BLaER1 (cell line): Measurements from ENCODE around the gene DBN1.
A peak's percentile ranks its signal among the peaks of the same experiment; 100 is the strongest.

Experiments
- H3K27ac ChIP-seq: shearing (Covaris generic); formaldehyde crosslinking; 2 replicates; pipeline ENCODE4 v1.8.1; 2022
- H3K27me3 ChIP-seq: shearing (Covaris generic); formaldehyde crosslinking; 2 replicates; pipeline ENCODE4 v1.8.1; 2022
- H3K36me3 ChIP-seq: shearing (Covaris generic); formaldehyde crosslinking; 2 replicates; pipeline ENCODE4 v1.8.1; 2022
- H3K4me1 ChIP-seq: shearing (Covaris generic); formaldehyde crosslinking; 2 replicates; pipeline ENCODE4 v1.8.1; 2022
- H3K4me2 ChIP-seq: shearing (Covaris generic); formaldehyde crosslinking; 2 replicates; pipeline ENCODE4 v1.8.1; 2022
- H3K4me3 ChIP-seq: shearing (Covaris generic); formaldehyde crosslinking; 2 replicates; pipeline ENCODE4 v1.8.1; 2022
- H3K9ac ChIP-seq: shearing (Covaris generic); formaldehyde crosslinking; 2 replicates; pipeline ENCODE4 v1.8.1; 2022
- H3K9me3 ChIP-seq: shearing (Covaris generic); formaldehyde crosslinking; 2 replicates; pipeline ENCODE4 v1.8.1; 2022
- H4K20me1 ChIP-seq: shearing (Covaris generic); formaldehyde crosslinking; 2 replicates; pipeline ENCODE4 v1.8.1; 2022
- Cebpa-rat ChIP-seq: shearing (Covaris generic); IDR thresholded peaks from 2 replicates; pipeline ENCODE4 v1.8.1; 2022

DBN1 gene

DNA sequence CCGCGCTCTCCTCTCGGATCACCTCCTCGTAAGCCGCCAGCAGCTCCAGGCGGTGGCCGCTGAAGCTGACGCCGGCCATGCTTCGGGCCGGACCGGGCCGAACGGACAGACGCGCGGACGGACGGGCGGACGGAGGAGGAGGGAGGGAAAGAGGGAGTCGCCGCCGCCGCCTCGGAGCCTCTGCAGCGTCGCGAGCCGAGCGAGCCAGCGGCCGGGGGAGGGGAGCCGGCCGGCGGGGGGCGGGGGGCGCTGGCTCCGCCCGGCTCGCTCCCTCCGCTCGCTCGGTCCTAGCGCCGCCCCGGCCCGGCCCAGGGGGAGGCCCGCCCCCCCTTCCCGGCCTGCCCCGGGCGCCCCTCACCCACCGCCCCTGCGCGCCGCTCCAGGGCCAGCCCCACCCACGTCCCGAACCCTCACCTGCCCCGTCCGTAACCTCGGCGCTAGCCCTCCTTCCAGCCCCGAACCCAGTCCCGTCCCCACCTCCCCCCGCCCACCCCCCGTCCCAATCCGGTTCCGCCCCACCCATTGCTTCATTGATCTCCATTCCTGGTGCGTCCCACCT lies at the start of gene DBN1:
DBN1 (minus strand) TSS at position 192 of the 559 bp plus-strand sequence; CDS start at position 79, 113 bp downstream.
- no peaks in the 10 kb centered on the region for H3K9me3 ChIP-seq
- peak within 1 kb of the TSS; percentile 95 for H3K4me3 ChIP-seq
- TF ChIP-seq Cebpa-rat = no peak
- H3K36me3 ChIP-seq = peaks cover 39% of the 10 kb centered on the region
- H3K4me2 ChIP-seq = peak within 1 kb of the TSS; percentile 99
- peak within 1 kb of the TSS; percentile 99 for H3K27ac ChIP-seq
- H3K4me1 ChIP-seq = peaks cover 77% of the 10 kb centered on the region
- peak within 1 kb of the TSS; percentile 99 for H3K9ac ChIP-seq
- H3K27me3 ChIP-seq = no peaks in the 10 kb centered on the region
- peaks cover 42% of the 10 kb centered on the region for H4K20me1 ChIP-seq

DNA sequence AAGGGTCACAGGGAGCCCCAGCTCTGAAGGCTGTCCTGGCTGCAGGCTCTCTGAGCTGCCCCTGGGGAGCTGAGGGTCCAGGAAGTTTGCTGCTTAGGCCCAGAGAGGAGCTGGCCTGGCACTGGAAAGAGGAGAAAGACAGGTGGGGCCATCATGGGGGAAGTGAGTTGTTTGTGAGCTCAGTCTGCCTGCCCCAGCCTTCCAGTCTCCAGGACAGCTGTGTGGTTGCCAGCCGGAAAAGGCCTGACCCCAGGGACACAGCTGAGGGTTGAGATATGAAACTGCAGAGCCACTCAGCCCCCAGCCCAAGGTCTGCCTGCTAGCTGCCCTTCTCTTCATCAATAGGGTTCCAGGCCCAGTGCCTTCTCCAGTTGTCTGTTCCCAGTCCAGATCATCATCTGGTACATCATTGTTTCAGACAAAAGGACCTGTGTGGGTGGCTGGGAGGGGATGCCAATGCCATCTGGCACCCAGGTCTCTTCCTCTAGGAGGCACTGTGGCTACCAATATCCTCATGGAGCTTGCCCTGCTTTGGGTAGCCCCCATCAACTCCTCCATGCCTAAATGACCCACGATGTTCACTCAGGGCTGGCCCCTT lies 47.6 kb upstream of the DBN1 start:
- Histone ChIP-seq H3K4me1 (peaks cover 41% of the 10 kb centered on the region), H4K20me1 (peaks cover 47% of the 10 kb centered on the region; the same call in 1 of the 2 replicates), H3K36me3 (peaks cover 71% of the 10 kb centered on the region), H3K4me2 (peak overlapping the region; percentile 92), H3K4me3 (peak overlapping the region; percentile 41), H3K9ac (peak overlapping the region; percentile 75), H3K27ac (peak overlapping the region; percentile 93), H3K9me3 (no peaks in the 10 kb centered on the region), H3K27me3 (no peaks in the 10 kb centered on the region)
- no peak for TF ChIP-seq Cebpa-rat

DNA sequence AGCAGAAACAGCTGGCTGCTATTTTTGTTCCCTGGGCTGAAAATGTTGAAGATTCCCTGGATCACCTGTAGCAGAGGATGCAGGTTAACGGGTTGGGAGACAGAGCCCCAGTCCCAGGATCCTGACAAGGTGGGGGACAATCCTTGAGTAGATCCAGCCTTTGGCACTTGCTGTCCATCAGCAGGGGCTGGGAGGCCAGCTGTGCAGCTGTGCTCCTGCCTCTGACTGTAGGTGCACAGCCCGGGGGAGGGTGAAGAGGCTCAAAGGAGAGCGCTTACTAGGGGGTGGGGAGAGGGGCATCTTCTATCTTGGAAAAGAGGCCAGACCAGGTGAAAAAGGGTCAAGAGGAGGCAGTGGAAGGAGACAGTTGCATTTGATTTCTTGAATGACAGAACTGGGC lies 46.8 kb upstream of the DBN1 start:
- Histone ChIP-seq H3K4me2 (peak overlapping the region; percentile 92), H3K9ac (peak overlapping the region; percentile 75), H3K4me1 (peaks cover 49% of the 10 kb centered on the region), H3K36me3 (peaks cover 71% of the 10 kb centered on the region), H4K20me1 (peaks cover 46% of the 10 kb centered on the region; the same call in 1 of the 2 replicates), H3K27ac (peak overlapping the region; percentile 93), H3K9me3 (no peaks in the 10 kb centered on the region), H3K27me3 (no peaks in the 10 kb centered on the region), H3K4me3 (peak overlapping the region; percentile 41)
- TF ChIP-seq Cebpa-rat = no peak

DNA sequence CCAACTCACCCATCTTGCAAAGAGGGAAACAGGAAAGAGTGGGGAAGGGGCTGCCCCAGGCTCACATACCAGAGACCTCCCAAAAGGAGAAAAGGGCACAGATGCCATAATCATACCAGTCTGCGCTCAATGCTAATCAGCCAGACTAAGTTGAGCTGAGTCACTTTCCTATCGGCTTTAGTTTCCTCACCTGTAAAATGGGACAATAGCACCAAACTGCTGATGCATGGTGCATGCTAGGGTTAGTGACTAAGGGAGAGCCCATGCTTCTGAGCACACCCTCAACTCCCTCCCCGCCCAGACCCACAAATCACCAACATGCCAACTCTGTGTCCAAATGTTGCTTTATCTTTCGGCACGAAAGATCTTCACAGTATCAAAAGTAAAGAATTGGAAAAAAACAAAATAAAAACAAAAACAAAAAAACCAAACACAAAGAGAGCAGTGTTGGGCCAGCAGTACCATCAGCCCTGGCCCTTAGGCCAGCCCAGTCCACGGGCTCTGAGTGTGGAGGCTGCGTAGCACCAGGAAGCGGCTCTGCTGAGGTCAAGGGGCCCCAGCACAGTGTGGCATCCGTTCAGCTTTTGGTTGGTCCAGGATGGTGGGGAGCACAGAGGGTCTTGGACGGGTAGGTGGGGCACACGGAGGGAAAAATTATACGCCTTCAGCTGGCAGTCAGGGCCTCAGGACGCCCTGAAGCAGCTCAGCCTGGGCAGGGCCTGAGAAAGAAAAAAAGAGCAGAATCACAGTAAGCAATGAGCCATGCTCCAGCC lies 46.2 kb upstream of the DBN1 start:
- Histone ChIP-seq H3K4me1 (peaks cover 55% of the 10 kb centered on the region), H3K27me3 (no peaks in the 10 kb centered on the region), H3K4me3 (no peak overlapping the region), H3K9ac (peak overlapping the region; percentile 75), H4K20me1 (peaks cover 40% of the 10 kb centered on the region; the same call in 1 of the 2 replicates), H3K36me3 (peaks cover 71% of the 10 kb centered on the region), H3K27ac (peak overlapping the region; percentile 93), H3K9me3 (no peaks in the 10 kb centered on the region), H3K4me2 (peak overlapping the region; percentile 92)
- no peak for TF ChIP-seq Cebpa-rat

DNA sequence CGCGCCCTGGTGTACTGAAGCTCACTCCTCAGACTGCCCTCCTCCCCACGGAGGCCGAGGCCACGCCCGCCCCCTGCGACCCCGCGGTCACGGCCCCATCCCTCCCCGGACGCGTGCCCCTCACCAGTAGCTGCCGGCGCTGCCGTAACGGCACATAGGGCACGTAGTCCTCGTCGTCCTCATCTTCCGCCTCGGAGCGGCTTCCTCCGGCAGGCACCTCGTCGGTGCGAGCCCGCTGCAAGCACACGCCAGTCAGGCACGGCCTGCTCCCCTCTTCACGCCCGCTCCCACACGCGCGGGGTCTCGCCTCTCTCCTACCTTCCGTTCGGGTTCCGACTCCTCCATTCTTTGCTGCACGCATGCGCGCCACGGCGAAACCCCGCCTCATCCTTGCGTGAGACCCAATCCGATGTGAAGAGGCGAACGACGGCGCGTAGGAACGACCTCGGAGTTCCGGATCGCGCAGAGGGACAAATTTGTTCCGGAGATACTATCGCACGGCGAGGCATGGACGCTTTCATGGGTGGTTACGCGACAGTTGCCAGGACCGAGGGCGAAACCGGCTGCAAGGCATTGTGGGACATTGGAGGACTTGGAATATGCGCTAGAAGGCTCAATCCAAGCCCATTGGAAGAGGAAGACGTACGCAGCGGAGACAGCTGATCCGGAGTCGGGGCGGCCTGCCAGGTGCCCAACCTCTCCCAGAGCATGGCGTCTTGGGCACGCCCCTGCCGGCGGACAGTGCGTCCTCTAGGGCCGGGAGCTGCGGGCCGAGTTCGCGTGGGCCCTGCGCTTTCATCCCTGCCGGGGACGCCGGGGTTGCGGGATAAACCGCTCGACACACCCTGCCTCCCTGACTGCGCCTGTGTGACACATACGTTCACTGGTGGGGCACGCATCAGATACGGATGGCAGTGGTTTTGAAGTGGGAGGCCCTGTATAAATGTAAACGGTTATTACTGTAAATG lies 43.5 kb upstream of the DBN1 start, which contains the start of gene DDX41:
DDX41 (minus strand) TSS at position 361 of the 968 bp plus-strand sequence; CDS start at position 345, 16 bp downstream.
- peak within 1 kb of the TSS; percentile 92 for H3K27ac ChIP-seq
- H3K4me2 ChIP-seq = peak within 1 kb of the TSS; percentile 100
- TF ChIP-seq Cebpa-rat = no peak
- H3K4me1 ChIP-seq = peaks cover 76% of the 10 kb centered on the region
- no peaks in the 10 kb centered on the region for H3K9me3 ChIP-seq
- H3K4me3 ChIP-seq = peak within 1 kb of the TSS; percentile 98
- peak within 1 kb of the TSS; percentile 97 for H3K9ac ChIP-seq
- peaks cover 29% of the 10 kb centered on the region; the same call in 1 of the 2 replicates for H4K20me1 ChIP-seq
- peaks cover 72% of the 10 kb centered on the region for H3K36me3 ChIP-seq
- no peaks in the 10 kb centered on the region for H3K27me3 ChIP-seq

DNA sequence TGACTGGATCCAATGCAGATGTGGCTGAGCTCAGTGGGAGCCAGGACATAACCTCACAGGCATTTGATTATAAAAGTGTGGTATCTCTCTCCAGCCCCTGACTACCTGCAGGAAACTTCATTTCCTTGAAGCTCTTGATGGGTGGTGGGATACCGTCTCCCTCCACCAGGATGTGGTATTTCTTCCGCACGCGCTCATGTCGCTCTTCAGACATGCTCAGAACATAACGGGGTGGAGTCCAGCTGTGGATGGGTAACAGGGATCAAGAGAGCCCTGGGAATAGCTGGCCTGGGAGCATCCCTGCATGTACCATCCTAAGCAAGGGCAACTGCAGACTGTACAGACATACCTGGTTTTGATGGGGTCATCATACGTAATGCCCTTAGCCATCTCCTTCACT lies 42.1 kb upstream of the DBN1 start:
- Histone ChIP-seq H4K20me1 (peaks cover 22% of the 10 kb centered on the region; the same call in 1 of the 2 replicates), H3K4me2 (peak overlapping the region; percentile 100), H3K9ac (peak overlapping the region; percentile 97), H3K4me3 (peak overlapping the region; percentile 98), H3K27ac (peak overlapping the region; percentile 92; the same call in 1 of the 2 replicates), H3K9me3 (no peaks in the 10 kb centered on the region), H3K4me1 (peaks cover 76% of the 10 kb centered on the region), H3K27me3 (no peaks in the 10 kb centered on the region), H3K36me3 (peaks cover 70% of the 10 kb centered on the region)
- TF ChIP-seq Cebpa-rat = no peak

DNA sequence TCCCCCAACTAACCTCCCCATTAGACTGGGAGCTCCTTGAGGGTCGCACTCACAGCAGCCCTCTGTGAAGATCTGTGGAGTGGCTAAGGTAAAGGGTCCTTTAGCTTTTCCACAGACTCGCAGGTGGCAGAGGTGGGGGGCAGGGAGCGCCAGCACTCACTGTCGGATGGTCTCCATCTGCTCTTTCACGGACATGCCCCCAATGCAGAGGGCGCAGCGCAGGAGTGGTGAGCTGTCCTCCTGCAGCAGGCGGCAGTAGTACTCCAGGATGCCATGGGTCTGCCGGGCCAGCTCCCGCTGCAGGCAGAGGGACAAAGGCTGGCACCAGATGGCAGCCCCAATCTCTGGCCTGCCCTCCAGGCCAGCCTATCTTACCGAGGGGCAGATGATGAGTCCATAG lies 41.1 kb upstream of the DBN1 start:
- Histone ChIP-seq H3K4me2 (peak overlapping the region; percentile 100), H3K9me3 (no peaks in the 10 kb centered on the region), H3K4me3 (peak overlapping the region; percentile 98; the same call in 1 of the 2 replicates), H4K20me1 (peaks cover 16% of the 10 kb centered on the region; the same call in 1 of the 2 replicates), H3K9ac (peak overlapping the region; percentile 97; the same call in 1 of the 2 replicates), H3K4me1 (peaks cover 73% of the 10 kb centered on the region), H3K36me3 (peaks cover 60% of the 10 kb centered on the region), H3K27me3 (no peaks in the 10 kb centered on the region), H3K27ac (peak overlapping the region; percentile 11; the same call in 1 of the 2 replicates)
- TF ChIP-seq Cebpa-rat = no peak

DNA sequence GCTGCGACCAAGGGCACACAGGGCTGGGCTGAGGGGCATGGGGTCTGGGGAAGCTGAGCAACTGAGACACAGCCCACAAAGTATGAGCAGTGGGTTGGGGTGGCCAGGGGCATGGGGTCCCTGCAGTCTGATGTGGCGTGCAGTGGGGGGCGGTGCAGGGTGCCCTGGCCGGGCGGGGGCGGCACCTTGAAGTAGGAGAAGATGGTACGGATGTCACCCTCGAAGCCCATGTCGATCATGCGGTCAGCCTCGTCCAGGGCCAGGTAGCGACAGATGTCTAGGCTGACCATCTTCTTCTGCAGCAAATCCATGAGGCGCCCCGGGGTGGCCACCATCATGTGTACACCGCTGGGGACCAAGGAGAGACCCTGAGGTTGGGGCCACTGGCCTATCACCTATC lies 40.1 kb upstream of the DBN1 start:
- Histone ChIP-seq H3K27ac (peak overlapping the region; percentile 11; the same call in 1 of the 2 replicates), H3K4me1 (peaks cover 64% of the 10 kb centered on the region), H3K36me3 (peaks cover 55% of the 10 kb centered on the region)

More for the DNA sequence above, 40.1 kb upstream of the DBN1 start:
- Histone ChIP-seq H3K27me3 (no peaks in the 10 kb centered on the region), H3K9me3 (no peaks in the 10 kb centered on the region), H4K20me1 (peaks cover 16% of the 10 kb centered on the region; the same call in 1 of the 2 replicates), H3K4me3 (no peak overlapping the region), H3K9ac (peak overlapping the region; percentile 97; the same call in 1 of the 2 replicates), H3K4me2 (no peak overlapping the region; the same call in 1 of the 2 replicates)
- no peak for TF ChIP-seq Cebpa-rat
